Heart right ventricle (tissue), 16 donors: ENCODE measurements around the gene DGKZ. TPM values are rescaled to one million over a fixed set of nuclear protein-coding genes. Genes with fewer than 3 reads are reported as not detected.

Experiments
- ATAC-seq, 8 donors: fragments of 200-7000 bp; cut with Tn5 transposase; one replicate each; pipeline ENCODE4 v1.9.1; 2020; ENCODE audit warnings: mild to moderate bottlenecking in 8 of 8, moderate library complexity in 8 of 8, moderate number of reproducible peaks in 1 of 8
- DNase-seq, 2 donors: peaks; one replicate each; pipeline ENCODE4 v3.0.0-alpha.2; 2020
- H3K27ac ChIP-seq, 10 donors: fragments of 200-600 bp; sonication (generic) in 2 of 10; one replicate each; pipeline versions ENCODE4 v1.5.0 to v1.8.0; 2020 to 2022; ENCODE audit warnings: mild to moderate bottlenecking in 3 of 10
- H3K27me3 ChIP-seq, 7 donors: fragments of 200-600 bp; one replicate each; pipeline ENCODE4 v1.8.0; 2021 to 2022; ENCODE audit warnings: mild to moderate bottlenecking in 2 of 7
- H3K36me3 ChIP-seq, 9 donors: fragments of 200-600 bp; sonication (generic) in 1 of 9; one replicate each; pipeline versions ENCODE4 v1.5.0 to v1.8.0; 2020 to 2022; ENCODE audit warnings: mild to moderate bottlenecking in 2 of 9
- H3K4me1 ChIP-seq, 9 donors: fragments of 200-600 bp; sonication (generic) in 1 of 9; one replicate each; pipeline versions ENCODE4 v1.5.0 to v1.8.0; 2020 to 2022; ENCODE audit warnings: mild to moderate bottlenecking in 4 of 9
- H3K4me3 ChIP-seq, 10 donors: fragments of 200-600 bp; sonication (generic) in 2 of 10; one replicate each; pipeline versions ENCODE4 v1.5.0 to v1.8.0; 2020 to 2022; ENCODE audit warnings: mild to moderate bottlenecking in 7 of 10, moderate library complexity in 2 of 10
- H3K9me3 ChIP-seq, 11 donors: fragments of 200-600 bp in 10 of 11; sonication (generic) in 2 of 11; one replicate each; pipeline versions ENCODE4 v1.5.0 to v1.8.0; 2013 to 2022; ENCODE audit warnings: mild to moderate bottlenecking in 2 of 11, control low read depth in 1 of 11, moderate library complexity in 1 of 11
- CTCF ChIP-seq, 9 donors: fragments of 200-600 bp; sonication (generic) in 2 of 9; IDR thresholded peaks; one replicate each; pipeline versions ENCODE4 v1.5.0 to v1.8.0; 2021 to 2022; ENCODE audit warnings: antibody characterized with exemption in 9 of 9, mild to moderate bottlenecking in 5 of 9, moderate library complexity in 1 of 9
- WGBS, 2 donors: extraction: QIAGEN DNeasy Blood & Tissue Kit; methylation state at CpG; one replicate each; pipeline ENCODE4 v1.1.7; 2013; ENCODE audit warnings: inconsistent platforms in 1 of 2; 5-methylcytosine and 5-hydroxymethylcytosine counted together
- intact Hi-C, 10 donors: fragments of 100-400 bp; cut with DNase I; formaldehyde crosslinking; loops; one replicate each; pipeline versions ENCODE4 v1.11.1 to v1.14.2; 2022
- polyA plus RNA-seq, 2 donors: library from polyadenylated mRNA; stranded (reverse); fragments of 200-250 nt; gene quantifications; one replicate each; pipeline ENCODE4 v1.2.3, GENCODE V29; 2013
- total RNA-seq, 10 donors: library from RNA; stranded (reverse); fragmentation: NEBNext Ultra II Directional in 3 of 10; extraction: Animal tissue kit (Norgen Biotek cat#: 25700) in 3 of 10; gene quantifications; one replicate each; pipeline versions ENCODE4 v1.2.1 to v1.2.4, GENCODE V29; 2021 to 2023
- donor health status: Arrhythmogenic right ventricular cardiomyopathy.
- donor health status: ischemic (EF 13 %, LVEDD 7.1; RV severe dilation, severe dysfunction).
- donor health status: healthy with polysubstance abuse.
- donor health status: DM: no; HTN: yes; CAD: no.
- donor health status: DM: no; HTN: no; CAD: no.
- donor health status: ischemic (EF 25% LVEDD 6.9; RV normal size, moderate dysfunction).
- donor health status: ischemic (EF 25% LVEDD 5.7; RV mildly dilated, moderate dysfunction).
- donor health status: healthy.
- donor health status: DM: yes; HTN: yes; CAD: no.
- donor health status: Ischemic cardiomyopathy.
- donor health status: ischemic (EF 35%, LVEDD 5.7; RV mildly dilated, moderate dysfunction).
- donor health status: nonischemic (EF 11% LVEDD 7.7; RV severe dilation, severe dysfunction).
- donor health status: DM: yes; HTN: yes; CAD: no.
- donor health status: PGD.
- donor health status: ischemic (EF 29% LVEDD 5.4; RV normal size, mild dysfunction).
- donor health status: nonischemic (EF 23%, LVEDD 6.1; RV moderate dilation, normal function).

The DGKZ gene
- total and polyA plus RNA-seq, 12 donors, result 31.9 to 107 (median 60.1) TPM

- Histone ChIP-seq H3K27me3 (peaks cover 0 to 43% (median 9%) of the 10 kb centered on the region in 7 donors), H3K9me3 (no peaks in the 10 kb centered on the region), H3K36me3 (peaks cover 0 to 11% (median 0%) of the 10 kb centered on the region in 9 donors), H3K4me3 (peak overlapping the region in 6 of 10 donors; percentile 72 to 89 (median 75)), H3K4me1 (peaks cover 7 to 40% (median 20%) of the 10 kb centered on the region in 9 donors), H3K27ac (no peak overlapping the region)
- intact Hi-C loops, result loop anchor here in 4 of 10 donors (10.0 kb wide), 2 partner anchors 222 to 232 kb away; partner anchors contain the start of genes ATG13 (in 3 of the 4) and HARBI1 (in 3 of the 4)
- ATAC-seq (no peak), DNase-seq (no peak)
- peak; percentile 24 to 66 (median 58) for TF ChIP-seq CTCF (IDR thresholded peaks at IDR 0.05)
- WGBS, 2 donors, result 51 to 53% methylated on average over 17 to 18 of the region's 18 CpGs
Measured at GRCh38 chr11:46382646-46383403, 35.6 kb downstream of the DGKZ start.

GRCh38 chr11:46383404-46383758, 36.1 kb downstream of the DGKZ start:
- H3K27me3 ChIP-seq, result peaks cover 0 to 49% (median 9%) of the 10 kb centered on the region in 7 donors
- peaks cover 0 to 6% (median 0%) of the 10 kb centered on the region in 9 donors for H3K36me3 ChIP-seq
- H3K27ac ChIP-seq, result no peak overlapping the region
- peaks cover 7 to 42% (median 20%) of the 10 kb centered on the region in 9 donors for H3K4me1 ChIP-seq
- H3K4me3 ChIP-seq, result no peak overlapping the region
- ATAC-seq (no peak), DNase-seq (no peak)
- H3K9me3 ChIP-seq, result no peaks in the 10 kb centered on the region
- 74 to 86% methylated on average over 7 of the region's 7 CpGs for WGBS, 2 donors
- peak in 2 of 9 donors; percentile 12 to 24 for TF ChIP-seq CTCF (IDR thresholded peaks at IDR 0.05)
- intact Hi-C loops, result loop anchor here in 4 of 10 donors (10.0 kb wide), 2 partner anchors 221 to 231 kb away; partner anchors contain the start of genes ATG13 (in 3 of the 4) and HARBI1 (in 3 of the 4)

- Histone ChIP-seq H3K36me3 (no peaks in the 10 kb centered on the region), H3K27ac (no peak overlapping the region), H3K27me3 (peaks cover 0 to 56% (median 17%) of the 10 kb centered on the region in 7 donors), H3K4me3 (no peak overlapping the region), H3K9me3 (no peaks in the 10 kb centered on the region), H3K4me1 (peaks cover 7 to 46% (median 21%) of the 10 kb centered on the region in 9 donors)
- no peak for ATAC-seq
- 90 to 92% methylated on average over 12 of the region's 12 CpGs for WGBS, 2 donors
- no peak for DNase-seq
- no peak for TF ChIP-seq CTCF (IDR thresholded peaks at IDR 0.05)
- intact Hi-C loops, result loop anchor here in 4 of 10 donors (10.0 kb wide), 2 partner anchors 221 to 231 kb away; partner anchors contain the start of genes ATG13 (in 3 of the 4) and HARBI1 (in 3 of the 4)
Measured at GRCh38 chr11:46383974-46384701, 36.9 kb downstream of the DGKZ start.
